SK-N-MC (cell line): ENCODE results near the gene HMG20B.

Source experiments
- EZH2 ChIP-seq: fragments of 200-600 bp; sonication (generic); IDR thresholded peaks from one replicate; pipeline ENCODE4 v1.6.1; 2017; ENCODE audit warnings: antibody characterized with exemption
- POLR2AphosphoS5 ChIP-seq: IDR thresholded peaks from 2 replicates; pipeline ENCODE4 v1.6.1; 2012; ENCODE audit warnings: mild to moderate bottlenecking, low read depth, low read length, borderline replicate concordance

- TF ChIP-seq EZH2 (no peak), POLR2AphosphoS5 (no peak)
These were observed 5.6 kb downstream of the HMG20B start for GRCh38 chr19:3578390-3578789.
